ENCODE data around the gene PARVB. TPM values are rescaled to one million over a fixed set of nuclear protein-coding genes. Genes with fewer than 3 reads are reported as not detected.

The PARVB gene
- total and polyA plus RNA-seq, 9 of the 15 experiments (the other 6 are each of a cell fraction or from before 2014, with no cell fraction given): 1.1 to 59.2 (median 29.2) TPM

DNA sequence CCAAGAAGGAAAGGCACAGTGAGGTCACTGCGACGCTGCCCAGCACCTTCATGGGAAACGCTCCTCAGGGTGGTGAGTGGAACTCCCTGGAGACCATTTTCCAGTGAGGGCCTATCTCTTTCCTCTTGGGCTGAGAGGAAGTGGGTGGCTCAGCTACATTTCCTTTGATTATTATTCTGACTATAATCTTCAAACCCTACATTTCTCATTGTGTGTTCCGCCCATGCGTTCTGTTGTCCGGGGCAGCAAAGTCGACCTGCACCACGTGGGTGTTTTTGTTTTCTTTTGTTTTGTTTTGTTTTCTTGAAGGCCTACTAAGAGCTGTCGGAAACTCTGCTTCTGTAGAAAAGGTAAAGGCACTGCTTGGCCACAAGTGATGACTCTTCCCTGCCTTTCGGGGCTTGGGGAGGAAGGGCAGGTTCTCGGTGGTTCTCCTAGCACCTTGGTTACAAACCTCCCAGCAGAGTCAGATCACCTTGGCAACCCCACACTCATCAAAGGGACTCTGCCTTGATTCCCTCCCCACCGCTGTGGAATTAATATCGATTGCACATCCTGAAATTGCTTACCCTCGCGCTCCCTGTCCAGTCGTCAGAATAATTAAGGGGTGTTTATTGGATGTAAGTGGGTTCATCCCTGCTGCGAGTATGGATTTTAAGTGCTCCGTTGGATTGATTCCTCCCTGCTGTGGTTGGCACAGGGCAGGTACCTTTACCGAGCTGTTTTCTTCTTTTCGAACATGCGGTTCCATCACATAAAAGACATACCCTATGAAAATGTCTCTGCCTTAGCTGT lies 7.3 kb downstream of the PARVB start:
- Histone ChIP-seq H2AFZ (ENCODE audit: low read depth, low read length) (peak overlapping the region; percentile 52; the same call in 1 of the 2 replicates), H3K4me3 (no peak overlapping the region), H3K9me1 (ENCODE audit: control insufficient read depth, insufficient read depth, low read length) (peaks cover 6% of the 10 kb centered on the region), H3K36me3 (ENCODE audit: control insufficient read depth, insufficient read depth, low read length) (peaks cover 10% of the 10 kb centered on the region; the same call in 2 of the 3 replicates), H3K27me3 (ENCODE audit: control insufficient read depth in 2 of 2, insufficient read depth in 2 of 2, low read length in 2 of 2) (no peaks in the 10 kb centered on the region), H3K9me3 (replicated peaks; ENCODE audit: control insufficient read depth, insufficient read depth, low read depth, low read length) (no peaks in the 10 kb centered on the region), H3K79me2 (ENCODE audit: control insufficient read depth, insufficient read depth, low read length) (peaks cover 76% of the 10 kb centered on the region), H3K27ac (ENCODE audit: extremely low read depth, low read depth, low read length) (peak overlapping the region; percentile 56; the same call in 2 of the 3 replicates), H3K4me2 (ENCODE audit: insufficient read depth, low read length) (peak overlapping the region; percentile 69), H3K9ac (ENCODE audit: insufficient read depth in 1 of 2, low read depth in 2 of 2, low read length in 2 of 2) (no peak overlapping the region; a peak in 1 of 4 replicates), H4K20me1 (replicated peaks; ENCODE audit: control insufficient read depth, insufficient read depth, low read length) (no peaks in the 10 kb centered on the region), H3K4me1 (replicated peaks in 1 of 2; ENCODE audit: control insufficient read depth in 2 of 2, insufficient read depth in 2 of 2, low read length in 2 of 2) (peaks cover 21 to 26% of the 10 kb centered on the region in 2 experiments)
- FAIRE-seq (no peak), DNase-seq (ENCODE audit: extremely low read depth in 1 of 4, low spot score in 3 of 4) (no peak), ATAC-seq (no peak)
- TF ChIP-seq BDP1 (IDR thresholded peaks at IDR 0.05; ENCODE audit: insufficient read depth, insufficient read length): no peak
- TF ChIP-seq, protein P1, sequence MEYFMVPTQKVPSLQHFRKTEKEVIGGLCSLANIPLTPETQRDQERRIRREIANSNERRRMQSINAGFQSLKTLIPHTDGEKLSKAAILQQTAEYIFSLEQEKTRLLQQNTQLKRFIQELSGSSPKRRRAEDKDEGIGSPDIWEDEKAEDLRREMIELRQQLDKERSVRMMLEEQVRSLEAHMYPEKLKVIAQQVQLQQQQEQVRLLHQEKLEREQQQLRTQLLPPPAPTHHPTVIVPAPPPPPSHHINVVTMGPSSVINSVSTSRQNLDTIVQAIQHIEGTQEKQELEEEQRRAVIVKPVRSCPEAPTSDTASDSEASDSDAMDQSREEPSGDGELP (CRISPR knock-in tag; IDR thresholded peaks at IDR 0.05; ENCODE audit: borderline replicate concordance): 0 out of 2 replicates have a peak, but pooled peaks have one; percentile 15
- peak; percentile 42; the same call in 1 of the 2 replicates for TF ChIP-seq ZFX (CRISPR knock-in tag; IDR thresholded peaks at IDR 0.05)
- peak; percentile 46; the same call in 1 of the 2 replicates for TF ChIP-seq SPI1 (IDR thresholded peaks at IDR 0.05; ENCODE audit: borderline replicate concordance, low read depth, low read length)
- no peak for TF ChIP-seq CCAR2 (IDR thresholded peaks at IDR 0.05; ENCODE audit: low read depth, low read length)
- no peak for TF ChIP-seq ZNF780A (CRISPR knock-in tag; IDR thresholded peaks at IDR 0.05)
- no peak for TF ChIP-seq ARID2 (IDR thresholded peaks at IDR 0.05)
- no peak for TF ChIP-seq PPARD (CRISPR knock-in tag; IDR thresholded peaks at IDR 0.05)
- no peak for TF ChIP-seq JUN (IDR thresholded peaks at IDR 0.05; ENCODE audit: borderline replicate concordance, low read depth, low read length)
- TF ChIP-seq JUN (CRISPR knock-in tag; IDR thresholded peaks at IDR 0.05; ENCODE audit: borderline replicate concordance): no peak
- WGBS (ENCODE audit: insufficient coverage, low coverage, missing lambda C conversion rate): 66% methylated on average over 15 of the region's 21 CpGs
- CTCF ChIA-PET (ENCODE audit: low intra/inter-chr PET ratio): no interaction called here
- in situ Hi-C loops (cut with MboI) (no loop called here), intact Hi-C loops (cut with micrococcal nuclease) (no loop called here)
- no TSS peak for BruUV-seq (replicated peaks)
- POLR2A ChIA-PET: interaction anchor here (0.7 kb wide), 1 partner anchor 204 kb away, joined by 5 read pairs; no protein-coding TSS in a partner anchor
